ENCODE results near the gene KCNE3.

Gene KCNE3

DNA sequence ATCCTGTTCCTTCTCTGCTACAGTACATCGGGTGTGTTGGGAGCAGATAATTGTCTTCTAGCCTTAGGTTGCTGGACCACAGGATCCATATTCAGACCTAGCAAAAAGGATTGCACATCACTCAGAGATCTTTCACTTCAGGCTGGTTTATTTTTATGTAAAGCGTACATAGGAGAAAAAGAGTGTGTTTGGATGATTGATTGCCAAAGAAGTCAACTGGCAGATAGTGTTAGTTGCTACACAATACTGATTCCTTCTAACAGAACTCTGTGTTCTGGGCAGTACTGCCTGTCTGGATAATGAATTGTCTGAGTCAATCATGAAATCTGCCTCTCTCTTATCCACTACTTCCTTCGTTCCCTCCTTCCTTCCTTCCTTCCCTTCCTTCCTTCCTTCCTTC, 38.1 kb downstream of the KCNE3 start:
- no peak overlapping the region for H3K27ac ChIP-seq (ENCODE audit: low read depth, low read length, poor library complexity, severe bottlenecking)
- H3K4me1 ChIP-seq (ENCODE audit: insufficient read depth, low read length, severe bottlenecking), result no peaks in the 10 kb centered on the region
- H3K4me3 ChIP-seq (ENCODE audit: low read depth, low read length, poor library complexity, severe bottlenecking), result no peak overlapping the region
- H4K20me1 ChIP-seq (ENCODE audit: insufficient read depth, low read length), result no peaks in the 10 kb centered on the region
- no peak overlapping the region for H2AFZ ChIP-seq (ENCODE audit: low read length)
- no peak overlapping the region for H3K9ac ChIP-seq (ENCODE audit: low read length)
- no peaks in the 10 kb centered on the region for H3K27me3 ChIP-seq (ENCODE audit: insufficient read depth, low read length)
- no peaks in the 10 kb centered on the region for H3F3A ChIP-seq (ENCODE audit: insufficient read depth, low read length)
- TF ChIP-seq EZH2 (IDR thresholded peaks at IDR 0.05; ENCODE audit: borderline replicate concordance, low read length), result no peak
- TF ChIP-seq, protein P1, sequence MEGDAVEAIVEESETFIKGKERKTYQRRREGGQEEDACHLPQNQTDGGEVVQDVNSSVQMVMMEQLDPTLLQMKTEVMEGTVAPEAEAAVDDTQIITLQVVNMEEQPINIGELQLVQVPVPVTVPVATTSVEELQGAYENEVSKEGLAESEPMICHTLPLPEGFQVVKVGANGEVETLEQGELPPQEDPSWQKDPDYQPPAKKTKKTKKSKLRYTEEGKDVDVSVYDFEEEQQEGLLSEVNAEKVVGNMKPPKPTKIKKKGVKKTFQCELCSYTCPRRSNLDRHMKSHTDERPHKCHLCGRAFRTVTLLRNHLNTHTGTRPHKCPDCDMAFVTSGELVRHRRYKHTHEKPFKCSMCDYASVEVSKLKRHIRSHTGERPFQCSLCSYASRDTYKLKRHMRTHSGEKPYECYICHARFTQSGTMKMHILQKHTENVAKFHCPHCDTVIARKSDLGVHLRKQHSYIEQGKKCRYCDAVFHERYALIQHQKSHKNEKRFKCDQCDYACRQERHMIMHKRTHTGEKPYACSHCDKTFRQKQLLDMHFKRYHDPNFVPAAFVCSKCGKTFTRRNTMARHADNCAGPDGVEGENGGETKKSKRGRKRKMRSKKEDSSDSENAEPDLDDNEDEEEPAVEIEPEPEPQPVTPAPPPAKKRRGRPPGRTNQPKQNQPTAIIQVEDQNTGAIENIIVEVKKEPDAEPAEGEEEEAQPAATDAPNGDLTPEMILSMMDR (IDR thresholded peaks at IDR 0.05; ENCODE audit: low read length), result no peak
- no peaks in the 10 kb centered on the region for H3K9me2 ChIP-seq (ENCODE audit: low read depth, low read length)
- no peak overlapping the region for H3K4me2 ChIP-seq (ENCODE audit: low read length)
- no peaks in the 10 kb centered on the region for H3K36me3 ChIP-seq (ENCODE audit: insufficient read depth, low read length)
- H3K79me2 ChIP-seq (ENCODE audit: insufficient read depth, low read length), result no peaks in the 10 kb centered on the region
- no peaks in the 10 kb centered on the region for H3K9me3 ChIP-seq (ENCODE audit: low read length)

DNA sequence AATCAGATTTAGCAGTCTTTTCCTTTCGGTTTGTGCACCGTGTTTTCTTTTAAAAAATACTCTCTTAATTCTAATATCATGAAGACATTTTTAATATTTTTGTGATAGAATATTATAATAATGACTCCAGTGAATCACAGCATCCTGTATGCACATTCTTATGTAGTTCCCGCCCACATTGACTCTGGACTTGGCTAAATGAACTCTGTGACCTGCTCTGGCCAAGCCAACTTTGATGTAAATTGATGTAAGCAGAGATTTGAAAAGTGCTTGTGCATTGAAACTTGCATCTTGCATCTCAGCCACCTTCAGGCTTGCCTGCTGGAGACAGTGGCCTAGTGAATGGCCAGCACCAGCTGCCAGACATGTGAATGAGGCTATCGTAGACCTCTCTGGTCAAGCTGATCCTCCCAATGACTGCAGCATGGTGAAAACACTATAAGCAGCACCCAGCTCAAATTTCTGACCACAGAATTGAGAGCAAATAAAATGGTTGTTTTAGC, 39.9 kb downstream of the KCNE3 start:
- Histone ChIP-seq H3K9ac (ENCODE audit: low read length) (no peak overlapping the region), H3K79me2 (ENCODE audit: insufficient read depth, low read length) (no peaks in the 10 kb centered on the region), H3K4me3 (ENCODE audit: low read depth, low read length, poor library complexity, severe bottlenecking) (no peak overlapping the region), H3F3A (ENCODE audit: insufficient read depth, low read length) (no peaks in the 10 kb centered on the region), H4K20me1 (ENCODE audit: insufficient read depth, low read length) (no peaks in the 10 kb centered on the region), H3K27ac (ENCODE audit: low read depth, low read length, poor library complexity, severe bottlenecking) (no peak overlapping the region), H3K27me3 (ENCODE audit: insufficient read depth, low read length) (no peaks in the 10 kb centered on the region), H3K4me2 (ENCODE audit: low read length) (no peak overlapping the region), H3K9me2 (ENCODE audit: low read depth, low read length) (no peaks in the 10 kb centered on the region), H2AFZ (ENCODE audit: low read length) (no peak overlapping the region), H3K9me3 (ENCODE audit: low read length) (no peaks in the 10 kb centered on the region), H3K4me1 (ENCODE audit: insufficient read depth, low read length, severe bottlenecking) (no peaks in the 10 kb centered on the region), H3K36me3 (ENCODE audit: insufficient read depth, low read length) (no peaks in the 10 kb centered on the region)
- no peak for TF ChIP-seq EZH2 (IDR thresholded peaks at IDR 0.05; ENCODE audit: borderline replicate concordance, low read length)
- TF ChIP-seq, protein P1 (IDR thresholded peaks at IDR 0.05; ENCODE audit: low read length), result no peak

DNA sequence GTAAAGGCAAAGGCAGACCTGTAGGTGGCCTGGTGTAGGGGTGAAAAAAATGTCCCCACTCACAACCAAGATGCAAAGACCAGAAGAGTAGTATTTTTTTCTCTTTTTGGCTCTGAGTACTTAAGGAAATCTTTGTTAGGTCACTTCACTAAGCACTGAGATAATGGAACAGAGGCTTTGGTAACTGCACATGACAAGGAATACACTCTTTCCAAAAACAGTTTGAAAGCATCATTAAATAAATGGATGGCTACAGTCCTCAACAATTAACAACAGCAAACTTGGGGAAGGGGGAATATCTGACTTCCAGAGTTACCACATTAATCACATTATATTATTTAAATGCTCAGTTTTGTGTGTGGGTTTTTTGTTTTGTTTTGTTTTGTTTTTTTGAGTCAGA, 42.2 kb downstream of the KCNE3 start:
- Histone ChIP-seq H3K4me1 (ENCODE audit: insufficient read depth, low read length, severe bottlenecking) (no peaks in the 10 kb centered on the region), H3K9me3 (ENCODE audit: low read length) (no peaks in the 10 kb centered on the region), H3K9ac (ENCODE audit: low read length) (no peak overlapping the region), H3K4me3 (ENCODE audit: low read depth, low read length, poor library complexity, severe bottlenecking) (no peak overlapping the region), H3K4me2 (ENCODE audit: low read length) (no peak overlapping the region), H4K20me1 (ENCODE audit: insufficient read depth, low read length) (no peaks in the 10 kb centered on the region), H3K27me3 (ENCODE audit: insufficient read depth, low read length) (no peaks in the 10 kb centered on the region), H3K27ac (ENCODE audit: low read depth, low read length, poor library complexity, severe bottlenecking) (no peak overlapping the region), H3K79me2 (ENCODE audit: insufficient read depth, low read length) (no peaks in the 10 kb centered on the region), H3K36me3 (ENCODE audit: insufficient read depth, low read length) (no peaks in the 10 kb centered on the region), H3K9me2 (ENCODE audit: low read depth, low read length) (no peaks in the 10 kb centered on the region), H3F3A (ENCODE audit: insufficient read depth, low read length) (no peaks in the 10 kb centered on the region), H2AFZ (ENCODE audit: low read length) (no peak overlapping the region)
- no peak for TF ChIP-seq EZH2 (IDR thresholded peaks at IDR 0.05; ENCODE audit: borderline replicate concordance, low read length)
- TF ChIP-seq, protein P1 (IDR thresholded peaks at IDR 0.05; ENCODE audit: low read length), result no peak
